Keratinocyte (primary cell): ENCODE results near the gene PFKFB4. TPM values are rescaled to one million over a fixed set of nuclear protein-coding genes. Genes with fewer than 3 reads are reported as not detected.
A peak's percentile ranks its signal among the peaks of the same experiment; 100 is the strongest.

Experiments
- DNase-seq: peaks from one replicate; pipeline ENCODE4 v3.0.0-alpha.2; 2011; ENCODE audit warnings: low read depth, missing footprints, low spot score
- FAIRE-seq: peaks from 2 replicates; lab custom pipeline; 2011; peaks lifted over from hg19 to GRCh38; lab: Jason Lieb, UNC
- H2AFZ ChIP-seq: 2 replicates; pipeline ENCODE4 v1.6.0; 2012; ENCODE audit warnings: low read length, control low read depth, inconsistent platforms; ENCODE audit not compliant: control insufficient read depth
- H3K27ac ChIP-seq: 2 replicates; pipeline ENCODE4 v1.5.1; 2011; ENCODE audit warnings: low read length; ENCODE audit not compliant: control insufficient read depth, insufficient read depth
- H3K27me3 ChIP-seq: 3 replicates; pipeline ENCODE4 v1.6.0; 2011; ENCODE audit warnings: low read length; ENCODE audit not compliant: control insufficient read depth, insufficient read depth; ENCODE audit errors: extremely low read depth
- H3K36me3 ChIP-seq, 2 experiments: 2 replicates in 1 of 2; 3 replicates in 1 of 2; pipeline ENCODE4 v1.5.1; 2011; ENCODE audit warnings: low read length in 2 of 2, mild to moderate bottlenecking in 1 of 2; ENCODE audit not compliant: control insufficient read depth in 2 of 2, insufficient read depth in 2 of 2; ENCODE audit errors: extremely low read depth in 1 of 2
- H3K4me1 ChIP-seq: 3 replicates; pipeline ENCODE4 v1.5.1; 2011; ENCODE audit warnings: low read length; ENCODE audit not compliant: control insufficient read depth, insufficient read depth; ENCODE audit errors: extremely low read depth
- H3K4me2 ChIP-seq: 3 replicates; pipeline ENCODE4 v1.6.0; 2011; ENCODE audit warnings: low read depth, low read length; ENCODE audit not compliant: control insufficient read depth, insufficient read depth; ENCODE audit errors: extremely low read depth
- H3K4me3 ChIP-seq, 3 experiments: fragments of 200-600 bp in 1 of 3; sonication (generic) in 1 of 3; 2 replicates in 2 of 3; 3 replicates in 1 of 3; pipeline ENCODE4 v1.5.1; 2011 to 2016; ENCODE audit warnings: low read length in 3 of 3, mild to moderate bottlenecking in 3 of 3, control low read depth in 2 of 3, inconsistent platforms in 1 of 3, low read depth in 1 of 3, mixed read lengths in 1 of 3, mixed run types in 1 of 3, moderate library complexity in 1 of 3; ENCODE audit not compliant: control insufficient read depth in 2 of 3, insufficient read depth in 2 of 3; ENCODE audit errors: extremely low read depth in 1 of 3
- H3K79me2 ChIP-seq: 2 replicates; pipeline ENCODE4 v1.6.0; 2012; ENCODE audit warnings: low read length; ENCODE audit not compliant: control insufficient read depth, insufficient read depth
- H3K9ac ChIP-seq: 3 replicates; pipeline ENCODE4 v1.6.0; 2011; ENCODE audit warnings: low read length; ENCODE audit not compliant: control insufficient read depth, insufficient read depth; ENCODE audit errors: extremely low read depth
- H3K9me1 ChIP-seq: 3 replicates; pipeline ENCODE4 v1.6.0; 2011; ENCODE audit warnings: low read length; ENCODE audit not compliant: control insufficient read depth, insufficient read depth; ENCODE audit errors: extremely low read depth
- H3K9me3 ChIP-seq: 2 replicates; pipeline ENCODE4 v1.5.1; 2012; ENCODE audit warnings: low read depth, low read length; ENCODE audit not compliant: control insufficient read depth
- H4K20me1 ChIP-seq: 3 replicates; pipeline ENCODE4 v1.6.0; 2011; ENCODE audit warnings: low read length; ENCODE audit not compliant: control insufficient read depth, insufficient read depth; ENCODE audit errors: extremely low read depth
- EZH2 ChIP-seq: IDR thresholded peaks from one replicate; pipeline ENCODE4 v1.6.1; 2012; ENCODE audit warnings: inconsistent platforms, mild to moderate bottlenecking, low read length, moderate library complexity
- dilution Hi-C: fragments of 300-500 bp; cut with MboI; formaldehyde crosslinking; loops from one replicate; pipeline ENCODE4 v1.7.0; 2020; ENCODE audit warnings: low sequenced_read_pairs; ENCODE audit not compliant: extremely low pct_ligation_motif_present
- polyA plus RNA-seq, 5 experiments: library from polyadenylated mRNA; depleted of rRNA in 3 of 5; stranded (reverse) in 3 of 5; stranded (forward) in 1 of 5; unstranded in 1 of 5; fragments of >200 nt; gene quantifications; 1 replicate in 1 of 5; 2 replicates in 3 of 5; 3 replicates in 1 of 5; pipeline versions ENCODE4 v1.2.1 to v1.2.3, GENCODE V29; 2011 to 2012; ENCODE audit warnings: missing spikeins in 2 of 5, low read depth in 1 of 5, low replicate concordance in 1 of 5
- TF ChIP-seq, protein P1 (sequence below), 3 experiments: IDR thresholded peaks in 1 of 3; conservative IDR thresholded peaks in 1 of 3; optimal IDR thresholded peaks in 1 of 3; 2 replicates in 2 of 3; 3 replicates in 1 of 3; pipeline versions ENCODE3 to v1.5.1; 2011; ENCODE audit warnings: low read length in 3 of 3, mild to moderate bottlenecking in 3 of 3, moderate library complexity in 2 of 3, control low read depth in 1 of 3, inconsistent platforms in 1 of 3; ENCODE audit not compliant: insufficient read depth in 2 of 3; ENCODE audit errors: extremely low read depth in 1 of 3

The PFKFB4 gene
- polyA plus RNA-seq, 1 donor (not counting 4 experiments of a cell fraction or from before 2014, with no cell fraction given) = 15.1 TPM

DNA sequence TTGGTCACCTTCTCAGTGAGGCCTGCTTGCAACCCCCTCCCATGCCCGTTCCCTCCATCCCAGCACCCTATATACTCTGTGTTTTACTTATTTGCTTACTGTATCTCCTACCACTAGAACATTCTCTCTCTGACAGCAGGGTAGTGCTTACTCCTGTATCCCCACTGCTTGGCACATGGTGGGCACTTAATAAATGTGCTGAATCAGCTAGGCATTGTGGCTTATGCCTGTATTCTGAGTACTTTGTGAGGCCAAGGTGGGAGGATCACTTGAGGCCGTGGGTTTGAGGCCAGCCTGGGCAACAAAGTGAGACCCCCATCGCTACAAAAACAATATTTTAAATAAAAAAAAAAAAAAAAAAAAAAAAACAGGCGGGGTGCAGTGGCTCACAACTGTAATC lies 45.1 kb downstream of the PFKFB4 start:
- Histone ChIP-seq H3K27ac (no peak overlapping the region), H3K4me1 (peaks cover 17% of the 10 kb centered on the region), H2AFZ (no peak overlapping the region), H3K9ac (no peak overlapping the region), H4K20me1 (no peaks in the 10 kb centered on the region), H3K27me3 (no peaks in the 10 kb centered on the region), H3K4me3 (no peak overlapping the region), H3K9me1 (no peaks in the 10 kb centered on the region), H3K4me2 (no peak overlapping the region), H3K36me3 (no peaks in the 10 kb centered on the region), H3K9me3 (no peaks in the 10 kb centered on the region), H3K79me2 (no peaks in the 10 kb centered on the region)
- TF ChIP-seq, protein P1, sequence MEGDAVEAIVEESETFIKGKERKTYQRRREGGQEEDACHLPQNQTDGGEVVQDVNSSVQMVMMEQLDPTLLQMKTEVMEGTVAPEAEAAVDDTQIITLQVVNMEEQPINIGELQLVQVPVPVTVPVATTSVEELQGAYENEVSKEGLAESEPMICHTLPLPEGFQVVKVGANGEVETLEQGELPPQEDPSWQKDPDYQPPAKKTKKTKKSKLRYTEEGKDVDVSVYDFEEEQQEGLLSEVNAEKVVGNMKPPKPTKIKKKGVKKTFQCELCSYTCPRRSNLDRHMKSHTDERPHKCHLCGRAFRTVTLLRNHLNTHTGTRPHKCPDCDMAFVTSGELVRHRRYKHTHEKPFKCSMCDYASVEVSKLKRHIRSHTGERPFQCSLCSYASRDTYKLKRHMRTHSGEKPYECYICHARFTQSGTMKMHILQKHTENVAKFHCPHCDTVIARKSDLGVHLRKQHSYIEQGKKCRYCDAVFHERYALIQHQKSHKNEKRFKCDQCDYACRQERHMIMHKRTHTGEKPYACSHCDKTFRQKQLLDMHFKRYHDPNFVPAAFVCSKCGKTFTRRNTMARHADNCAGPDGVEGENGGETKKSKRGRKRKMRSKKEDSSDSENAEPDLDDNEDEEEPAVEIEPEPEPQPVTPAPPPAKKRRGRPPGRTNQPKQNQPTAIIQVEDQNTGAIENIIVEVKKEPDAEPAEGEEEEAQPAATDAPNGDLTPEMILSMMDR (optimal IDR thresholded peaks at IDR 0.05 in 1 of 3, IDR thresholded peaks at IDR 0.05 in 1 of 3, conservative IDR thresholded peaks at IDR 0.05 in 1 of 3; ENCODE audit: extremely low read depth in 1 of 3, insufficient read depth in 2 of 3, low read length in 3 of 3) = no peak
- TF ChIP-seq EZH2 = no peak
- FAIRE-seq = no peak
- dilution Hi-C loops = no loop called here
- DNase-seq = no peak

DNA sequence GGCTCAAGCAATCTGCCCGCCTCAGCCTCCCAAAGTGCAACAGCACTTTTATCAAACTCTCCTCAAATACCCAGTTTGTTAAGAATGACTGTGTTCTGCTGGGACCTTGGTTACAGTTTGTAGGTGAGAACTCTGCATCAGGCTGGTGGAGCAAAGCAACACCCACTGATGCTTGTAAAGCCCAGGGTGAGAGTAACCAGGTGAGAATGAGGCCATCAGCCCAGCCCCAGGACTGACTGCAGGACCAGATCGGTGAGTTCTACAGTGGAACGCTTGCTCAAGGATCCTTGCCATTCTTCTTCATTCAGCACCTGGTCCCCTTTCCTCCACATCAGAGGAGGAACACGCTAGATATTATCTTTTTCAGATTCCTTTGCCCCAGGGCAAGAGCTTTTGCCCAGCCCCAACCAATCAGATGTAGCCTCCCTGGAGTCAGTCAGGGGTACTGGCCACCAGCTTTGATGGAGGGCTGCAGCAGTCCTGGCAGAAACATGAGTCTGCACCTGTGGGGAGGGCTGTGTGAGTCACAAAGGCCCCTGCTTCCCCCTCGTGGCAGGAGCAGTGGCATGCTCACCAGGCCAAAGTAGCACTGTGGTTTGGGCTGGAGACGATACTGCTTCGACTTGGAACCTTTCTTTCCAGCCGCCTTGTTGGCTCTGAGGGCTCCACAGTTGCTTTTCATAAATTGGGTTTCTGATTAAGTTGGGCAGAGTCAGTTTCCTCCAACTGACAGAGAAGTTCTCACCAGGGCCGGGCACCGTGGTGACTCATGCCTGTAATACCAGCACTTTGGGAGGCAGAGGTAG lies 49.1 kb downstream of the PFKFB4 start:
- DNase-seq (peak; percentile 85), FAIRE-seq (peak; percentile 95)
- Histone ChIP-seq H4K20me1 (no peaks in the 10 kb centered on the region), H3K27ac (peak overlapping the region; percentile 48), H3K9ac (peak overlapping the region; percentile 5), H3K9me1 (no peaks in the 10 kb centered on the region), H3K4me2 (peak overlapping the region; percentile 33), H3K79me2 (no peaks in the 10 kb centered on the region), H3K9me3 (no peaks in the 10 kb centered on the region), H3K4me3 (peak overlapping the region in 1 of 3 experiments; percentile 5), H3K4me1 (peaks cover 28% of the 10 kb centered on the region), H3K27me3 (no peaks in the 10 kb centered on the region), H3K36me3 (no peaks in the 10 kb centered on the region), H2AFZ (no peak overlapping the region)
- TF ChIP-seq, protein P1 (optimal IDR thresholded peaks at IDR 0.05 in 1 of 3, IDR thresholded peaks at IDR 0.05 in 1 of 3, conservative IDR thresholded peaks at IDR 0.05 in 1 of 3; ENCODE audit: extremely low read depth in 1 of 3, insufficient read depth in 2 of 3, low read length in 3 of 3) = peak in 2 of 3 experiments; percentile 46 to 65
- TF ChIP-seq EZH2 = no peak
- dilution Hi-C loops = no loop called here
